IPS DF 4.7 (cell line): ENCODE measurements around the gene MGP.

Experiments
- DNase-seq: peaks from one replicate; pipeline ENCODE4 v3.0.0-alpha.2; 2013; ENCODE audit warnings: low spot score; ENCODE audit errors: extremely low read depth

The MGP gene

GRCh38 chr12:14868916-14869506 is 16.6 kb downstream of the MGP start:
- DNase-seq, result no peak

GRCh38 chr12:14860490-14860889 is 25.2 kb downstream of the MGP start:
- DNase-seq, result no peak

- DNase-seq, result no peak
Measured at GRCh38 chr12:14858513-14858912, 27.1 kb downstream of the MGP start.

GRCh38 chr12:14854586-14855183 is 31.0 kb downstream of the MGP start:
- no peak for DNase-seq

GRCh38 chr12:14853961-14854360 is 31.7 kb downstream of the MGP start:
- no peak for DNase-seq

GRCh38 chr12:14852880-14853279 is 32.8 kb downstream of the MGP start:
- no peak for DNase-seq

- DNase-seq, result no peak
Measured at GRCh38 chr12:14850929-14851663, 34.6 kb downstream of the MGP start.

- DNase-seq, result no peak
Measured at GRCh38 chr12:14849661-14850060, 36.0 kb downstream of the MGP start.

GRCh38 chr12:14846876-14847580 is 38.6 kb downstream of the MGP start:
- no peak for DNase-seq

GRCh38 chr12:14846042-14846587 is 39.5 kb downstream of the MGP start:
- DNase-seq, result no peak

GRCh38 chr12:14845350-14845750 is 40.3 kb downstream of the MGP start:
- peak; percentile 19 for DNase-seq

- no peak for DNase-seq
Measured at GRCh38 chr12:14844401-14844800, 41.3 kb downstream of the MGP start.

GRCh38 chr12:14843425-14843887 is 42.2 kb downstream of the MGP start, which contains the start of gene ART4:
ART4 (minus strand) TSS chr12:14843526; CDS start chr12:14843113, 413 bp downstream.
- DNase-seq, result no peak

- no peak for DNase-seq
Measured at GRCh38 chr12:14842315-14842714, 43.3 kb downstream of the MGP start.

- DNase-seq, result no peak
Measured at GRCh38 chr12:14841761-14842160, 43.9 kb downstream of the MGP start.

GRCh38 chr12:14840616-14841015 is 45.0 kb downstream of the MGP start:
- DNase-seq, result no peak

- no peak for DNase-seq
Measured at GRCh38 chr12:14839262-14839661, 46.4 kb downstream of the MGP start.

GRCh38 chr12:14836336-14837210 is 49.1 kb downstream of the MGP start:
- DNase-seq, result no peak

- DNase-seq, result no peak
Measured at GRCh38 chr12:14834509-14834908, 51.1 kb downstream of the MGP start.

- DNase-seq, result no peak
Measured at GRCh38 chr12:14833952-14834351, 51.7 kb downstream of the MGP start.

- DNase-seq, result no peak
Measured at GRCh38 chr12:14833336-14833735, 52.3 kb downstream of the MGP start.
